GM18520 (cell line): Measurements from ENCODE around the gene NXPE3.
A peak's percentile ranks its signal among the peaks of the same experiment; 100 is the strongest.
"Not testable (repeated sequence)": the region's sequence is repeated elsewhere in the genome, so short reads cannot be mapped to it uniquely, and the experiment has no call there.

Experiments
- ATAC-seq: cut with Tn5 transposase; IDR thresholded peaks from one replicate; pipeline ENCODE4 v1.9.1; 2021; ENCODE audit not compliant: unreplicated experiment

NXPE3 gene

GRCh38 chr3:101779047-101779821, at the start of gene NXPE3:
Gene NXPE3, plus strand, starts transcription at chr3:101779211. Its CDS starts 6,386 bp downstream, at chr3:101785597.
- ATAC-seq, result peak; percentile 88

- ATAC-seq, result no peak
Observed at GRCh38 chr3:101729586-101729985, 49.4 kb upstream of the NXPE3 start.

GRCh38 chr3:101730839-101731238, 48.2 kb upstream of the NXPE3 start:
- no peak for ATAC-seq

- ATAC-seq, result no peak
Observed at GRCh38 chr3:101732240-101732641, 46.8 kb upstream of the NXPE3 start.

DNA sequence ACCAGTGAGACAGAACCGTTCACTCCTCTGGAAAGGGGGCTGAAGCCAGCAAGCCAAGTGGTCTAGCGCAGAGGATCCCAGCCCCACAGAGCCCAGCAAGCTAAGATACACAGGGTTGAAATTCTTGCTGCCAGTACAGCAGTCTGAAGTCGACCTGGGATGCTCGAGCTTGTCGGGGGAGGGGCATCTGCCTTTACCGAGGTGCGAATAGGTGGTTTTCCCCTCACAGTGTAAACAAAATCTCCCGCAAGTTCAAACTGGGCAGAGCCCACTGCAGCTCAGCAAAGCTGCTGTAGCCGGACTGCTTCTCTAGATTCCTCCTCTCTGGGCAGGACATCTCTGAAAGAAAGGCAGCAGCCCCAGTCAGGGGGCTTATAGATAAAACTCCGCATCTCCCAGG, 43.2 kb upstream of the NXPE3 start:
- no peak for ATAC-seq

DNA sequence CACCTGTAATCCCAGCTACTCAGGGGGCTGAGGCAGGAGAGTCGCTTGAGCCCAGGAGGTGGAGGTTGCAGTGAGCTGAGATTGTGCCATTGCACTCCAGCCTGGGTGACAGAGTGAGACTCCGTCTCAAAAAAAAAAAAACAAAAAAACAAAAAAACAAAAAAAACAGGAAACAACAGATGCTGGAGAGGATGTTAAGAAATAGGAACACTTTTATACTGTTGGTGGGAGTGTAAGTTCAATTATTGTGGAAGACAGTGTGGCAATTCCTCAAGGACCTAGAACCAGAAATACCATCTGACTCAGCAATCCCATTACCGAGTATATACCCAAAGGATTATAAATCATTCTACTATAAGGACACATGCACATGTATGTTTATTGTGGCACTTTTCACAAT, 37.1 kb upstream of the NXPE3 start:
- not testable (repeated sequence) for ATAC-seq

- no peak for ATAC-seq
Observed at GRCh38 chr3:101744811-101745210, 34.2 kb upstream of the NXPE3 start.

GRCh38 chr3:101745934-101746333, 33.1 kb upstream of the NXPE3 start:
- ATAC-seq, result not testable (repeated sequence)

- ATAC-seq, result not testable (repeated sequence)
Observed at GRCh38 chr3:101753386-101754113, 25.5 kb upstream of the NXPE3 start.

DNA sequence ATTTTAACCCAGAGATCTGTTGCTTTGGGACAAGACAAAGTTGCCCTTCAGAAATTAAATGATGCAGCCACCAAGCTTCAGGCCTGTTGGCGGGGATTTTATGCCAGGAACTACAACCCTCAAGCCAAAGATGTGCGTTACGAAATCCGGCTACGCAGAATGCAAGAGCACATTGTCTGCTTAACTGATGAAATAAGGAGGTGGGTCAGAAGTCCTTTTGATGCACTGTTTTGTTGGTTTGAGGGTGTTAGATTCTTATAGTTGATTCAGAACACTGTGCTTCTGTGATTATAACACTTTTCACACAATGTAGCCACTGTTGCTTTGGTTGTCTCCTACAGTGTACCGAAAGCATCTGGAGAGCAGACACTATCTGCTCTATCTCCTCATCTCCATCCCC, 20.8 kb upstream of the NXPE3 start:
- no peak for ATAC-seq

- no peak for ATAC-seq
Observed at GRCh38 chr3:101762041-101762646, 16.9 kb upstream of the NXPE3 start.

DNA sequence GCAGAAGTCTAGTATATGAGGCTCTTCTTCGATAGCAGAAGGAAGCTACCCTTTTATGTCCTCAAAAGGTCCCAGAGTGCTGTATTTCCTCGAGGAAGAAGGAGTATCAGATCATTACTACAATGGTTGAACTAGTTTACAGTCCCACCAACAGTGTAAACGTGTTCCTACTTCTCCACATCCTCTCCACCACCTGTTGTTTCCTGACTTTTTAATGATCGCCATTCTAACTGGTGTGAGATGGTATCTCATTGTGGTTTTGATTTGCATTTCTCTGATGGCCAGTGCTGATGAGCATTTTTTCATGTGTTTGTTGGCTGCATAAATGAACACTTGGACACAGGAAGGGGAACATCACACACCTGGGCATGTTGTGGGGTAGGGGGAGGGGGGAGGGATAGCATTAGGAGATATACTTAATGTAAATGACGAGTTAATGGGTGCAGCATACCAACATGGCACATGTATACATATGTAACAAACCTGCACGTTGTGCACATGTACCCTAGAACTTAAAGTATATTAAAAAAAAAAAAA, 1.2 kb upstream of the NXPE3 start:
- not testable (repeated sequence) for ATAC-seq

DNA sequence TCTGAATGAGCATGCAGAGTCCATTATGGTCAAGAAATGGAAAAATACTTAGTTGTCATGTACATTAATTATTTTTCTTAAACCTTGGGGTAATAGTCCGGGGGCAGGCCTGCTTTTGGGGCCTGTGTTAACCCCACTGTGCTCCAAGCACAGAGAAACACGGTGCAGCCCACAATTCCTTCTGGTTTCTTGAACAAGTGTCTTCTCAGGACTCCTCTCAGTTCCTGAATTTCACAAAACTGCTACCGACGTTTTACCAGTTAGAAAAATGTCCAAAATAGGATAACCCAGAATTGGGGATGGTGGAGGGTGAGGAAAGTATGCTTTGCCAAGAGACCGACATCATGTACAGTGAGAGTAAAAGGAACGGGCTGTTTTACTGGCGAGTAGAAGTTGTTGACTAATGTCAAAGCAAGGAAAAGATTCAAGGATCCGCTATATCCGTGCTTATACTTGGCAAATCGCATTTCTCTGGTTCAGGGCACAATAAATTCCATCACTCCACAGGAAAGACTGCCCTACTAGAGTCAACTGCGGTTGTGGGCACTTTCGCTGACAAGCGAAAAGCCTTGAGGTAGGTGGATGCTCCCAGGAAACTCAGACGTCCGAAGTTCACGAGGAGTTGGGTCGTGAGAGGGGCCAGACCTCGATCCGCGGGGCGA, 495 bp upstream of the NXPE3 start:
- no peak for ATAC-seq

DNA sequence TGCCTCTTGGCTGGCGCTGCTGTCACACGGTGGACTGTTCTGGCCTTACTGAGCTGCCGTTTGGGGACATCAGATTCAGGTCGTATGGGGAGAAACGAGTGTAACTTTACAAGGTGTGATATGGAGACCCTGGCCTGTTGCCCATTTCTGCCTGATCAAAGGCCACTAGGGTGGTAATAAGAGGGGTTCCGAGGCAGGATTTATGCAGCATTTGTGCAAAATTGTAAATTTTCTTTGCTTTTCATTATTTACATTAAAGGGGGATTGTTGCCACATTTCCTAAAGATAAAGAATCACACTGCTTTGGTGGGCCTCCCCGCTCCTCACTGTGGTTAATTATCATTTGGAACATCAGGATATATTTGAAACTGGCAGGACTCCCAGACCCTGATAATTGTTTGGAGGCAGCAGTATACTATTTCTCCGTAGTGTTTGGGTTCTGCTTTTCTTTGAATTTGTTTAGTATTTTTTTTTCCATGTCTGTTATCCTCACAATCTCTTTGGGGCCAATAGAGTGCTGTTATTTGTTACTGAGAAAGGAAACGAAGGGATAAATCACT, 891 bp downstream of the NXPE3 start:
- no peak for ATAC-seq

DNA sequence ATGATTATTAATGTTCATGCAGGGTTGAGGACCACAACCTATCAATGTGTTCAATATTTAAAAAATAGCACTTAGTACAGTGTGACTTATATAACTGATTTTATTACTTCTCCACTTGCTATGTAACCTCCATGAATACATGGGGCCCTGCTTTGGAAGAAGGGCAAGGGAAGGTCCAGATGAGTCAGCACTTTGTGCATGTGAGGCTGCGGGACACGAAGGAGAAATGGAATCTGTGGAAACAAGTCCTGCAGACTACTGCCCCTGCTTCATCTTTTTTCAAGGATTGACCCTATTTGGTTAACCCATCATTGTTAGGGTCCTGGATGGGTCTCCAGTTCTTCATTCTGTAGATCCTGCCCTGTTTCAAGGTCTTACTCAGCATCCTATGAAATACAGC, 1.6 kb downstream of the NXPE3 start:
- ATAC-seq, result no peak

- ATAC-seq, result no peak
Observed at GRCh38 chr3:101781166-101781565, 2.2 kb downstream of the NXPE3 start.

DNA sequence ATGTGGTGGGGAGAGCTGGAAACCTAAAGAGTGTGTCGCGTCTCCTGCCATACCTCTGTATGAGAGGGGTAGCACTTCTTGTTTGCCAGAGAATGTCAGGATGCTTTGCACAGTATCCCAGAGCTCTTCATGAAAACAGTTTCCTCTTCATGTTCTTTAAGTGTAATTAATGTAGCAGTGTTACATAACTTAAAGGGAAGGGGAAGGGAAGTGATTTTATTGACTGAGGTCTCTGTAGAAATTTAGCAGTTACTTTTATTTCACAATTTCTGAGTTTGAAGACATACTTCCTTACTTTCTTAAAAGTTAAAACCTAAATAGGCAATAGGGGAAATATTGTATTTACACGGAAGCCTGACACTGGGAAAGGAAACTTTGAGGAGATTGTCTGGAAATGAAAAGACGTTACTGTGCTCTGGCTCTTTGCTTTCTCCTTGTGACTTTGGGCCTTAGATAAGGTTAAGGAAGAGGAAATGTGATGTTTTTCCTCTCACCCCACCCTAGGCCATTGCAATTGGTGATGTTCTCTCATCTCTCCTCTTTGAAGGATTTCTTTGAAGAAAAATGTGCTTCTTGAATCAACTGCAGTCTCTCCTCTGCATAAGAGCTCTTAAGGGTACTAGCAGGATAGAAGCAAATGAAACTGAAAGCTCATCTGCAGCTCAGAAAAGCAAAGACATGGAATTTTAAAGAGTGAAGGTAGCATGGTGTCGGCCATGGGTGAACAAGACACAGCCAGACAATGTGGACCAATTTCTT, 6.0 kb downstream of the NXPE3 start:
- no peak for ATAC-seq

DNA sequence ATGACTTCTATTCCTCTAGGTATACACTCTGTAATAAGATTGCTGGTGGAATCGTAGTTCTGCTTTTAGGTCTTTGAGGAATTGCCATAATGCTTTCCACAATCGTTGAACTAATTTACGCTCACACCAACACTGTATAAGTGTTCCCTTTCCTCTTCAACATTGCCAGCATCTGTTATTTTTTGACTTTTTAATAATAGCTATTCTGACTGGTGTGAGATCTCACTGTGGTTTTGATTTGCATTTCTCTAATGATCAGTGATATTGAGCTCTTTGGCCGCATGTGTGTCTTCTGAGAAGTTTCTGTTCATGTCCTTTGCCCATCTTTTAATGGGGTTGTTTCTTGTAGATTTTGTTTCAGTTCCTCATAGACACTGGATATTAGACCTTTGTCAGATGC, 12.8 kb downstream of the NXPE3 start:
- ATAC-seq, result peak; percentile 99

- no peak for ATAC-seq
Observed at GRCh38 chr3:101796077-101796680, 17.2 kb downstream of the NXPE3 start.

DNA sequence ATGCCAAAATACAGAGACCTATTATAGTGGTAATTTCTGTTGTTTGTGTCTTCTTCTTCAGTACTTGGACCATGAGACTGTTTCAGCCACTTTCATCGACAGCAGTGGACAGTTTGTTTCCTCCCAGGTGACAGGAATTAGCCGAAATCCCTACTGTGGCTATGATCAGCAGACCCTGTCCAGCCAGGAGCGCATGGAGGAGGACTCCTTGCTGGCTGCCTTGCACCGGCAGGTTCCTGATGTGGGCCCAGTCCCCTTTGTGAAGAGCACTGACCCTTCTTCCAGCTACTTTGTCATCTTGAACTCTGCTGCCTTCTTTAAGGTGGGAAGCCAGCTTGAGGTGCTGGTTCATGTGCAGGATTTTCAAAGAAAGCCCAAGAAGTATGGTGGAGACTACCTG, 22.2 kb downstream of the NXPE3 start:
- ATAC-seq, result no peak
